HG02981 (cell line): ENCODE data around the gene FOXL1.

ENCODE experiments used
- ATAC-seq: cut with Tn5 transposase; IDR thresholded peaks from one replicate; pipeline ENCODE4 v1.9.1; 2021; ENCODE audit warnings: mild to moderate bottlenecking, moderate library complexity; ENCODE audit not compliant: unreplicated experiment

Gene FOXL1

DNA sequence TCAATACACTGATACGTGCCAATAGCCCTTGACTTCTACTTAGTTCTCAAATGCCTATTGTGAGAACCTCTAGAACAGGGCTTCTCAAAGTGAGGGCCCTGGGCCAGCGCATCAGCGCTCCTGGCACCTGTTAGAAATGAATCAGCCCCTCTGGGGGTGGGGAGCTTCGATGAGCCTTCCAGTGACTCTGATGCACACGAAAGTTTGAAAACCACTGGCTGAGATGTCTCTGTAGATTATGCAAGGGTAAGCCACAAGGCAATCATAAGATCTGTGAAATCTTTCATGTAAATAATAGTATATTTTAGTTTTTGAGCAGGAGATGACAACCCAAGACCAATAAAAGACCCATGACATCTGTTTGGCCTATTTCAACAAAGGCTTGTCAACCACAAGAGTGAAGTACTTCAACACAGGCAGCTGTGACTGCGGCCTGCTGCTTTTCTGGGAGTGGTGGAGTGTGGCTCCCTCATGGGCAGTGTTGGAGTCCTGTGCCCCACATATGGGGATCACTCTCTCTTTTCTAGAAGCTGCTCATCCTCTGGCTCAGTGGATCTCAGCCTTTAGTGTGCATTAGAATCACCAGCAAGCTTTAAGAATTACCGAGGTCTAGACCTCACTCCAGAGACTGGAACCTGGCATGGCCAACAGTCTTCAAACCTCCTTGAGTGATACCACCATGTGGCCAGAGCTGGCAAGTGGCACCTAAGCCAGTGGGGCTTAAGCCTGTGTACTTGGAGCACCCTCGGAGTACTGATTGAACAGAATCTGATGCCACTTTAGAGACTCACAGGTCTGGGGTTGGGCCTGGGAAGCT is 29.1 kb upstream of the FOXL1 start:
- no peak for ATAC-seq

DNA sequence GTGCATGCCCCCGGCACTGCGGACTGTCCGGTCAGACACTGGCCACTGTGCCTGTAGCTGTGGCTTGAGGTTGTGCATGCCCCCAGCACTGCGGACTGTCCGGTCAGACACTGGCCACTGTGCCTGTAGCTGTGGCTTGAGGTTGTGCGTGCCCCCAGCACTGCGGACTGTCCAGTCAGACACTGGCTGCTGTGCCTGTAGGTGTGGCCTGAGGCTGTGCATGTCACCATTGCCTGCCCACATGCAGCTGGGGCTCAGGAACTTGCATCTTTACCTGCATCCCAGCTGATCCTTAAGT is 28.5 kb upstream of the FOXL1 start:
- no peak for ATAC-seq

DNA sequence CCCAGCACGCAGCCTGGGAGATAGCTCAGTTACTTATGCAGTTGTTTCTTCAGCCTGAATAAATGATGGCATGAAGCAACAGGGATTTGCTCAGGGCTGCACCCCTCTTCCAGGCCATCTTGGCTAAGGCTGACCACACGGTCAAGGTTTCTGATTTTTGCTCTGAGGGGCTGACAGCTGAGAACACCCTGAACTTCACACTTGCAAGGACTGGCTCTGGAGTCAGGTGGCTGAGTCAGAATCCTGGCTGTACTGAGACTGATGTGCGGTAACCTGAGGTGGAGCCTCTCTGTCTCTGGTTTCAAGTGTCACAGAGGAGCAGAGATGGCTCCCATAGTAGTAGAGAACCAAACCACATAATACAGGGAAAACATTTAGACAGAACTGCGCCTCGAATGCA is 28.1 kb upstream of the FOXL1 start:
- ATAC-seq = no peak

DNA sequence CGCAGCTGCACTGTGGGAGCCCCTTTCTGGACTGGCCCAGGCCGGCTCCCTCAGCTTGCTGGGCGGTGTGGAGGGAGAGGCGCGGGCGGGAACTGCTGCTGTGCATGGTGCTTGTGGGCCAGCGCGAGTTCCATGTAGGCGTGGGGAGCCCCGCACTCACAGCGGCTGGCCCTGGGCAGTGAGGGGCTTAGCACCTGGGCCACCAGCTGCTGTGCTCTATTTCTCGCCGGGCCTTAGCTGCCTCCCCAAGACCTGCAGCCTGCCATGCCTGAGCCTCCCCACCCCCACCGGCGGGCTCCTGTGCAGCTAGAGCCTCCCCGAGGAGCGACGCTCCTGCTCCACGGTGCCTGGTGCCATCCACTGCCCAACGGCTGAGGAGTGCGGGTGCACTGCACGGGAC is 25.0 kb upstream of the FOXL1 start:
- ATAC-seq = no peak

DNA sequence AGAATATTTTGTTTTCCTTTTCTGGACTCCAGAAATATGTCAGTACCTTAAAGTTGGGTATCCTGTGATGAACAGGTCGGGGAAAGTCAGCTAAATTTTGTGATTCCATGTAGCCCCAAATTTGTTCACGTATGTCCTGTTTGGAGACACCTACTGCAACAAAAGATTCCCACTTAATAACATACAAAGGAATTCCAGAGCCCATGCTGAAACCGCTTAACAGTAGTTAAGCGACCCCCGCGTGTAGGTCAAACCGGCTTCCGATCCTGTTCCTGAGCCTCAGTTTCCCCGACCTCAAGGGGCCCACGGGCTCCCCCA is 23.8 kb upstream of the FOXL1 start:
- no peak for ATAC-seq

DNA sequence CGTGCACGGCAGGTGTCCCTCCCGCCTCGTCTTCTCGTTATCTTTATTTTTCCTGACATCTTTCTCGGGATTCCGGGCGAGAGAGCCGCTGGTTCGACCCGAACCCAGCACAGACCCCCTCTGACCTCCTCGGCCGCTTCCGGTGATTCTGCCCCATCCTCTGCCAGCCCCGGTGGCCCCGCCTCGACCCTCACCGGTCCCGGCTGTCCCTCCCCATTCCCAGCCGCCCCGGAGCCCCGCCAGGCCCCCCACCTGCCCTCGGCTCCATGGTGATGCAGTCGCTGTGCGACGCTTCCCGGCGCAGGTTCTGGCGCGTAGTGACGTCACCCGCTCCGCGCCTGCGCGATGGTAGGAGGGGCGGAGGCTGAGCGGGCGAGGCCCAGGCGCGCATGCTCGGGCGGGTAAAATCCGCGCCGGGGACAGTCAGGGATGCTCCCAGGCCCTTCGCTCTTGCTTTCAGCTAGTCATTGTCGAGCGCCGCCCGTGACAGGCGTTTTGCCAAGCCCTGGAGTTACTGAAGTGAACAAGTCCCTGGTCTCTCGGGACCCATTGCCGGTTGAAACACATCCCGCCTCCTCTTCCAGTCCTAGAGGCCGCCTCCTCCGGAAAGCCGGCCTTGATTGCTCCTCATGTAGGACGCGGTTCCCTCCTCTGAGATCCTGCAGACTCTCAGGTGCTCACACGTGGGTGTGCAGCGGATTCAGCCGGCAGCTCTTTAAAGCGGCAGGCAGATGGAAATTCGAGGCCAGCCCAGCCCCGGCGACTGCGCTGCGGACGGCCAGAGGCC is 23.2 kb upstream of the FOXL1 start, which contains the start of gene MTHFSD:
MTHFSD (minus strand) TSS at position 319 of the 787 bp plus-strand sequence; CDS start at position 268, 51 bp downstream.
- ATAC-seq = peak; percentile 83

DNA sequence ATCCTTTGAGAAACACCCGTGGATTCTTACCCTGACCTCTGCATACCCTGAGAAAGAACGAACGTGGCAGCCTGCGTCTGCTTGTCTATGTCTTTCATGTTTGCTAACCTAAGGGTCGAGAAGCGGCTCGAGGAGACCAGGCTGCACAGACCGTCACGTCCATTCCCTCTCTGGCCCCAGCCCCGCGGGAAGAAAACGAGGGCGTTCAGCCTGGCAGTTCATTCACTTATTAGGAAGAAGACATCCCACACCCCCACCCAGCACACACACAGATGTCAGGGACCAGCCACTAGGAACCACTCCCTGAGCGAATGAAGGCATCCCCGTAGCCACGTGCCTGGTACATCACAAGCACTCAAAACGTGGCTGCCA is 22.7 kb upstream of the FOXL1 start:
- no peak for ATAC-seq

DNA sequence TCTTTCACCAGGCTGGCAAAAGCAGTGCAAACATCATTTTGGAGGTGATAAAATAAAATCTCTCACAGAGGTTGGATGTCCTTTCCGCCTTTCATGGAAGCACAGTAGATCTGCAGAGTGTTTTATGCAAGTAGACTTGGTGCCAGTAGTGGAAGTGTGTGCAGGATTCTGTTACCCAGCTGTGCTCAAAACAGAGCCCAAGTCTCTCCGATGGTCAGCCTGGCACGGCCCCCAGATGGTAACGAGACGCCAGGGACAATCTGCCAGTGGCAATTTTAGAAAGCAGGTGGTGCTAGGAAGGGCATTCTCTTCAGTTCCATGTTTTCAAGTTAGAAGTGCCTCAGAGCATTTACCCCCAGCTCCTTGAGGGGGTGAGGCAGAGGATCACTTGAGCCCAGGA is 21.8 kb upstream of the FOXL1 start:
- no peak for ATAC-seq

DNA sequence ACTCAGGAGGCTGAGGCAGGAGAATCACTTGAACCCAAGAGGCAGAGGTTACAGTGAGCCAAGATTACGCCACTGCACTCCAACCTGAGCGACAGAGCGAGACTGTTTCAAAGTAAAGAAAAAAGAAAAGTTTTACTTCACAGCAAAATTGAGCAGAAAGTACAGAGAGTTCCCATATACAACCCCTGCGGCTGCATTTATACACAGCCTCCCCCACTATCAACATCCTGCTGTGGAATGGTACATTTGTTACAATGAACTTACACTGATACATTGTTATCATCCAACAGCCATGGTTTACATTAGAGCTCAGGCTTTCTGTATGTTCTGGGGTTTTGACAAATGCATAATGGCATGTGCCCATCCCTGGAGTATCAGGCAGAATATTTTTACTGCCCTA is 20.8 kb upstream of the FOXL1 start:
- no peak for ATAC-seq

DNA sequence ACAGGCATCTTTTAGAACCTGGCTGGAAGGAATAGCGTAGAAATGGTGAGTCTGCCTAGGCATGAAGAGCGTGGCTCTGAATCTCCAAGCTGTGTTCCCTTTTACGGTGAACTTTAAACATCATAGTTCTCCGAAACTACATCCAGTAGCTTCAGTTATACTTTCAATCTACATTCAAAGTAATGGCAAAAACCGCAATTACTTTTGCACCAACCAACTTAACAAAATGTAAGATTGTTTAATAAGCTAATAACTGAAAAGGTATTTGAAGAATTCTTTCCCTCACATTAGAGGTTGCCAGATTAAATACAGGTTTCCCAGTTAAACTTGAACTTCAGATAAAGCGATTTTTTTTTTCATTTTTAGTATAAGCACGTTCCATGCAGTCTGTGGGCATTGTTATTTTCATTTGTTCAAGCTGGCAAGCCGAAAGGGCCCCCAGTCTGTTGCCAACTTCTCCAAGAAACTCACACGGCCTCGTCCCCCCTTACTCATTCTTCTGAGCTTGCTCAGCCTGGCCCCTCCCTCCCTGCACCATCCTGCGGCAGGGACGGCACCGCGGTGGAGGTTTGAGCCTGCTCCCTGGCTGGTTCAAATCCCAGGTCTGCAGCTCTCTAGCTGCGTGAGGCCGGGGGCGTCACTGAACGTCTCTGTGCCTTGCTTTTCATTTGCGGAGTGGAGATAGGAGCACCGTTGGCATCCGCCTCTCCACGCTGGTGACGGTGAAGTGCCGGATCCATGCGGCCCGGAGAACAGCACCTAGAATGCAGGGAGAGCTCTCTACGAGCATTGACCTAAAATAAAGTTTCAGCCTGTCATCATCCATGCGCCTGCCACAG is 19.8 kb upstream of the FOXL1 start:
- ATAC-seq = no peak

DNA sequence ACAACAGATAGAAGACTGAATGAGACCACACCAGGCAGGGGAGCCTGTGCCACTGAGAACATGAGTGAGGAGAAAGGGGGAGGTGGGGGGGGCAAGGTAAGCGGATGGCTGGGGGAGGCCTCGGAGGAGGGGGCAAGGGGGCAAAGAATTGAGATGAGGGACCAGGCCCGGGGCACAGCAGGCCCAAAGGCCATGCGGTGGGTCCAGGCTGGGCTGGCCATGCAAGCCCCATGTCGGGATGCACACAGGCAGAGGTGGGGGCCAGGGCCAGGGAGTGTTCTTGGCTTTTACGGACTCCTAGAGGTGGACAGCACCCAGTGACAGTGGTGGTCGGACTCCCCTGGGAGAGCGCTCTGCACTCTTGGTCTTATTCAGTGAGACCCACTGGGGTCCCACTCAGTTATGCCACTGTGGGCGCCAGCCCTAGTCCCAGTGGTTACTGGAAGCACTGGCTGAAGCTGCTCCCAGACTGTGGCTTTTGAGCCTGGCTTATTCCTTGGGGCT is 18.5 kb upstream of the FOXL1 start:
- no peak for ATAC-seq

DNA sequence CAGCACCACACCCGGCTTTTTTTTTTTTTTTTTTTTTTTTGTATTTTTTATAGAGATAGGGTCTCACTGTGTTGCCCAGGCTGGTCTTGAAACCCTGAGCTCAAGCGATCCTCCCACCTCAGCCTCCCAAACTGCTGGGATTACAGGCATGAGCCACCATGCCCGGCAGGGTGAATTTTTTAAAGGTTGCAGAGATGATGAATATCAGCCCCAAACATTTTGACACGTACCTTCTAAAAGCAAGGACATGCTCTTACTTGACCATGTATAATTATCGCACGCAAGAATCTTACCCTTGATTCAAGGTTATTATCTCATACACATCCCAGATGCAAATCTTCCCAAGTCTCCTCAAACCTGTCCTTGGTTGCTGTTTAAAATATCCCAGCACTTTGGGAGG is 16.0 kb upstream of the FOXL1 start:
- ATAC-seq = no peak

DNA sequence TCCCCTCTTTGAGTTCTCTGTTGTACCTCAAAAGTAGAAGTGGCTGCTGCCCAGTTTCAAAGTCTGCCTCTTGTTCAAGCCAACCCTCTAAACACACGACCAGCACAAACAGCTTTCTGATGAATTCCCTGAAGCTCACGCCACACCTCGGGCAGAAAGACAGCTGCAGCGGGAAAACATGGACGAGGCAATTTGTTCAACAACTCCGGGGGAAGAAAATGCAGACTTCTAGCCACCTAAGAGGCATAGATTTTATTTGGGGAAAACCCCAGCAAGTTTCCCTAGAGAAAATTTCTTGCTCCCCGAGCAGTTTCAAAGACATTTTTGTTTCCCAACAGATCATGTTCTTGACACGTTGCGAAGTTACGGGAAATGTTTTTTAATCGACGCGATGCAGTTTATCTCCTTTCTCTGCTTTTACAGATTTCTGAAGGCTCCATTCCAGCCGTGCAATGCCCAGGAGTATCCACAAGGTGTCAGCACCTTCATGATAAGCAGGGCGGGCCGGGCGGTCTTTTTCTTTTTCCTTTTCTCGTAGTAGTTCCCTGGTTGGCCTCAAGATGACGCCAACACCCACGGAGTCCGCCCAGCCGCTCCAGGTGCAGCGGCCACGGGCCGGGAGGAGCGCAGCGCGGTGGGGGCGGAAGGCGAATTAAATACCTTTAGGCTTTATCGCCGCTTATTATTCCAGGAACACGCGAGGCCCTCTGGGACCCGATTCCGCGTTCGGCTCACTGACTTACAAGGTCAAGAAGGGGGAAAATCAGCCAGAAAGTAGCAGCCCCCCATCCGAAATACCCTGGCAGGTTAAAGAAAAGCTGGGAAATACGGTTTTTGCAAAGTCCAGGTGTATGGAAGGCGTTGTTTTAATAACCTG is 14.6 kb upstream of the FOXL1 start:
- ATAC-seq = peak; percentile 60

DNA sequence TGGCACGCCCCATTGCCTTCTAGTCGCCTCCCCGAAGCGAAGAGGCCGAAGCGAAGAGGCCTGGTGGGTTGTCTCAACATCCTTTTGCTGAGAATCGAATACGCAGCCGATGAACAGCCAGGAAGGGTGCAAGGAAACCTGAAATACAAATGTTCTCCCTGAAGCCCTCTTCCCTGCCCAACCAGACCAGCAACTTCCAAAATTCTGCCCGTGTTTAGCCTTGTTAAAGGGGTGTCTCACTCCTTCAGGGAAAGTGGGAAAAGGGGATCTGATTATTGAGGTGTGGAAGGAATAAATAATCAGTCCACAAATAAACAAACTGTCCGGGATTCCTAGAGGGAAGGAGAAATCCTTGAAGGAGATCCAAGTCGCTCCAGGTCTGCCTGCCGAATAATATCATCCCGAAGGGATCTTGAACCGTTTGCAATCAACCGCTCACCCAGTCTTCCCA is 13.1 kb upstream of the FOXL1 start:
- ATAC-seq = no peak

DNA sequence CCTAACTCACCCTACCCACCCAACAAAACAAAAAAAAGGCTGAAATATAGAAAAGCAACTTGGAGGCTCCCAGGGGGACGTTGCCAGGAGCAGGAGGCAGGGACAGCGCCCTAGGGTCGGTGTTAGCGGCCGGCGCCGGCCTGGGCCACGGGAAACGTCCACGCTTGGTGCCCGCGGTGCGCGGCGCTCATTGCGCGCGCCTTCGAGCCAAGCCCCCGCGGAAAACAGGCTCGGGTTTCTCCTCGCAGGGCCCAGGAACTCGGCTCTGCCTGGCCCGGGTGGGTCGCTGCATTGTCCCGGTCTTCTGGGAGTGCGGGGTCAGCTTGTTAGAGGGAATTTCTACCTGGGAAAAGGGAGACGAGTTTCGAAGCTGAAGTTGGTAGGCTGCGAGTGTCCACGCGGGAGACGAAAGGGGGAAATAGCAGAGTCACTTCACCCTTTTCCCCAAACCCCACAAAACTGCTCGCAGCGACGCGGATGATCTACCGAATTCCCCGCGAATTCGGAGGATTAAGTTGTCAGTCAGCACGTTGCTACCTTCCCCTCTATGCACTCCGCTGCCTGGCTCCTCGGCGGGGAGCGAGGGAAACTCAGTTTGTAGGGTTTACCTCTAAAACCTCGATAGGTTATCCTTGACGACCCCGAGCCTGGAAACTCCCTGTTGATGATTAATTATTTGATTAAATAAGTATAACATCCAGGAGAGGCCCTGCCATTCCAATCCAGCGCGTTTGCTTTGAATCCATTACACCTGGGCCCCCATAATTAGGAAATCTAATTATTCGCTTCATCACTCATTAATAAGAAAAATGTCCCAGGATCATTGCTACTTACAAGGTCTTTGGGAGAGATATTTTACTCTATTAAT is 12.5 kb upstream of the FOXL1 start:
- no peak for ATAC-seq

DNA sequence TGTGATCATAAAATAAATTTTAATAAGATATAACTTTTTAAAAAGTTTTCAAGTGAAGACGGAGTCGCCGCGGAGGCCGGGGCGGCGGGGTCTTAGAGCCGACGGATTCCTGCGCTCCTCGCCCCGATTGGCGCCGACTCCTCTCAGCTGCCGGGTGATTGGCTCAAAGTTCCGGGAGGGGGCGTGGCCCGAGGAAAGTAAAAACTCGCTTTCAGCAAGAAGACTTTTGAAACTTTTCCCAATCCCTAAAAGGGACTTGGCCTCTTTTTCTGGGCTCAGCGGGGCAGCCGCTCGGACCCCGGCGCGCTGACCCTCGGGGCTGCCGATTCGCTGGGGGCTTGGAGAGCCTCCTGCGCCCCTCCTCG is 11.8 kb upstream of the FOXL1 start, which contains the start of gene FOXC2:
FOXC2 (plus strand) TSS at position 229 of the 365 bp plus-strand sequence. CDS start 507 bp downstream, outside the sequence.
- ATAC-seq = no peak

DNA sequence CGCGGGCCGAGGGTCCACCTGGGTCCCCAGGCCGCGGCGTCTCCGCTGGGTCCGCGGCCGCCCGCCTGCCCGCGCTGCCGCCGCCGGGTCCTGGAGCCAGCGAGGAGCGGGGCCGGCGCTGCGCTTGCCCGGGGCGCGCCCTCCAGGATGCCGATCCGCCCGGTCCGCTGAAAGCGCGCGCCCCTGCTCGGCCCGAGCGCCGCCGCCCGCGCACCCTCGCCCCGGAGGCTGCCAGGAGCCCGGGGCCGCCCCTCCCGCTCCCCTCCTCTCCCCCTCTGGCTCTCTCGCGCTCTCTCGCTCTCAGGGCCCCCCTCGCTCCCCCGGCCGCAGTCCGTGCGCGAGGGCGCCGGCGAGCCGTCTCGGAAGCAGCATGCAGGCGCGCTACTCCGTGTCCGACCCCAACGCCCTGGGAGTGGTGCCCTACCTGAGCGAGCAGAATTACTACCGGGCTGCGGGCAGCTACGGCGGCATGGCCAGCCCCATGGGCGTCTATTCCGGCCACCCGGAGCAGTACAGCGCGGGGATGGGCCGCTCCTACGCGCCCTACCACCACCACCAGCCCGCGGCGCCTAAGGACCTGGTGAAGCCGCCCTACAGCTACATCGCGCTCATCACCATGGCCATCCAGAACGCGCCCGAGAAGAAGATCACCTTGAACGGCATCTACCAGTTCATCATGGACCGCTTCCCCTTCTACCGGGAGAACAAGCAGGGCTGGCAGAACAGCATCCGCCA is 11.2 kb upstream of the FOXL1 start:
- ATAC-seq = no peak

DNA sequence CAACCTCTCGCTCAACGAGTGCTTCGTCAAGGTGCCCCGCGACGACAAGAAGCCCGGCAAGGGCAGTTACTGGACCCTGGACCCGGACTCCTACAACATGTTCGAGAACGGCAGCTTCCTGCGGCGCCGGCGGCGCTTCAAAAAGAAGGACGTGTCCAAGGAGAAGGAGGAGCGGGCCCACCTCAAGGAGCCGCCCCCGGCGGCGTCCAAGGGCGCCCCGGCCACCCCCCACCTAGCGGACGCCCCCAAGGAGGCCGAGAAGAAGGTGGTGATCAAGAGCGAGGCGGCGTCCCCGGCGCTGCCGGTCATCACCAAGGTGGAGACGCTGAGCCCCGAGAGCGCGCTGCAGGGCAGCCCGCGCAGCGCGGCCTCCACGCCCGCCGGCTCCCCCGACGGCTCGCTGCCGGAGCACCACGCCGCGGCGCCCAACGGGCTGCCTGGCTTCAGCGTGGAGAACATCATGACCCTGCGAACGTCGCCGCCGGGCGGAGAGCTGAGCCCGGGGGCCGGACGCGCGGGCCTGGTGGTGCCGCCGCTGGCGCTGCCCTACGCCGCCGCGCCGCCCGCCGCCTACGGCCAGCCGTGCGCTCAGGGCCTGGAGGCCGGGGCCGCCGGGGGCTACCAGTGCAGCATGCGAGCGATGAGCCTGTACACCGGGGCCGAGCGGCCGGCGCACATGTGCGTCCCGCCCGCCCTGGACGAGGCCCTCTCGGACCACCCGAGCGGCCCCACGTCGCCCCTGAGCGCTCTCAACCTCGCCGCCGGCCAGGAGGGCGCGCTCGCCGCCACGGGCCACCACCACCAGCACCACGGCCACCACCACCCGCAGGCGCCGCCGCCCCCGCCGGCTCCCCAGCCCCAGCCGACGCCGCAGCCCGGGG is 10.4 kb upstream of the FOXL1 start:
- ATAC-seq = no peak
